ENCODE measurements around the gene RICTOR.

RICTOR gene

GRCh38 chr5:38922199-38922598 lies 152.0 kb downstream of the RICTOR start:
- POLR2A ChIA-PET = interaction anchor here (0.6 to 0.9 kb wide), 3 partner anchors 85 to 1634 kb away, joined by 3 read pairs; no protein-coding TSS in a partner anchor
- Histone ChIP-seq H3K4me1 (ENCODE audit: control insufficient read depth, insufficient read depth, low read length) (no peaks in the 10 kb centered on the region), H3K9me3 (ENCODE audit: control insufficient read depth, insufficient read depth, low read depth, low read length) (no peaks in the 10 kb centered on the region), H3K36me3 (ENCODE audit: control insufficient read depth in 2 of 2, insufficient read depth in 1 of 2, low read length in 2 of 2) (no peaks in the 10 kb centered on the region), H3K27ac (ENCODE audit: extremely low read depth, low read depth, low read length) (no peak overlapping the region), H3K4me3 (ENCODE audit: low read depth, low read length) (no peak overlapping the region)
- CTCF ChIA-PET = interaction anchor here (0.5 to 5.5 kb wide), 51 partner anchors 9 to 563 kb away, joined by 3 to 52 read pairs (median 5); no protein-coding TSS in a partner anchor
- TF ChIP-seq ZNF791 (tag by site-specific recombination; IDR thresholded peaks at IDR 0.05) (no peak), ZNF174 (tag by site-specific recombination; IDR thresholded peaks at IDR 0.05) (no peak), ZNF501 (tag by site-specific recombination; IDR thresholded peaks at IDR 0.05) (0 out of 2 replicates have a peak, but pooled peaks have one; percentile 47), ZNF654 (tag by site-specific recombination; IDR thresholded peaks at IDR 0.05; ENCODE audit: low read depth) (peak; percentile 100), GLIS1 (tag by site-specific recombination; IDR thresholded peaks at IDR 0.05) (peak; percentile 27; the same call in 1 of the 2 replicates), ZNF2 (tag by site-specific recombination; IDR thresholded peaks at IDR 0.05) (peak; percentile 47; the same call in 1 of the 2 replicates), ZNF169 (tag by site-specific recombination; IDR thresholded peaks at IDR 0.05) (no peak), ZNF433 (tag by site-specific recombination; IDR thresholded peaks at IDR 0.05; ENCODE audit: low read depth) (no peak), ZNF292 (tag by site-specific recombination; IDR thresholded peaks at IDR 0.05; ENCODE audit: borderline replicate concordance, low read depth) (no peak), CTCF (tag by site-specific recombination; IDR thresholded peaks at IDR 0.05) (peak; percentile 85), REST (tag by site-specific recombination; IDR thresholded peaks at IDR 0.05) (peak; percentile 56), ZNF843 (tag by site-specific recombination; IDR thresholded peaks at IDR 0.05) (no peak)

GRCh38 chr5:38921174-38921573 lies 153.0 kb downstream of the RICTOR start:
- Histone ChIP-seq H3K36me3 (ENCODE audit: control insufficient read depth in 2 of 2, insufficient read depth in 1 of 2, low read length in 2 of 2) (no peaks in the 10 kb centered on the region), H3K4me1 (ENCODE audit: control insufficient read depth, insufficient read depth, low read length) (no peaks in the 10 kb centered on the region), H3K27ac (ENCODE audit: extremely low read depth, low read depth, low read length) (no peak overlapping the region), H3K4me3 (ENCODE audit: low read depth, low read length) (no peak overlapping the region), H3K9me3 (ENCODE audit: control insufficient read depth, insufficient read depth, low read depth, low read length) (no peaks in the 10 kb centered on the region)
- CTCF ChIA-PET = interaction anchor here (0.7 to 5.5 kb wide), 29 partner anchors 8 to 501 kb away, joined by 3 to 52 read pairs (median 6); no protein-coding TSS in a partner anchor
- POLR2A ChIA-PET = no interaction called here
- TF ChIP-seq ZNF266 (tag by site-specific recombination; IDR thresholded peaks at IDR 0.05; ENCODE audit: low read depth) (no peak), INSM2 (tag by site-specific recombination; IDR thresholded peaks at IDR 0.05) (no peak), REST (tag by site-specific recombination; IDR thresholded peaks at IDR 0.05) (peak; percentile 95), ZNF449 (tag by site-specific recombination; IDR thresholded peaks at IDR 0.05) (peak; percentile 54; the same call in 1 of the 2 replicates)
